Epithelial cell of alveolus of lung (primary cell): ENCODE measurements around the gene GDAP2. TPM values are rescaled to one million over a fixed set of nuclear protein-coding genes. Genes with fewer than 3 reads are reported as not detected.

Source experiments
- total RNA-seq: library from RNA; depleted of rRNA; stranded (reverse); fragments of >200 nt; gene quantifications from 2 replicates; pipeline ENCODE4 v1.2.1, GENCODE V29; 2015

Gene GDAP2, protein sequence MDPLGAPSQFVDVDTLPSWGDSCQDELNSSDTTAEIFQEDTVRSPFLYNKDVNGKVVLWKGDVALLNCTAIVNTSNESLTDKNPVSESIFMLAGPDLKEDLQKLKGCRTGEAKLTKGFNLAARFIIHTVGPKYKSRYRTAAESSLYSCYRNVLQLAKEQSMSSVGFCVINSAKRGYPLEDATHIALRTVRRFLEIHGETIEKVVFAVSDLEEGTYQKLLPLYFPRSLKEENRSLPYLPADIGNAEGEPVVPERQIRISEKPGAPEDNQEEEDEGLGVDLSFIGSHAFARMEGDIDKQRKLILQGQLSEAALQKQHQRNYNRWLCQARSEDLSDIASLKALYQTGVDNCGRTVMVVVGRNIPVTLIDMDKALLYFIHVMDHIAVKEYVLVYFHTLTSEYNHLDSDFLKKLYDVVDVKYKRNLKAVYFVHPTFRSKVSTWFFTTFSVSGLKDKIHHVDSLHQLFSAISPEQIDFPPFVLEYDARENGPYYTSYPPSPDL
- total RNA-seq = 6.8 and 12.8 TPM in 2 replicates

GRCh38 chr1:117929343-117930172 is at the start of gene GDAP2, which contains the start of gene WDR3:
TSS of gene GDAP2 (minus strand) at chr1:117929621. CDS start at chr1:117920357, 9,264 bp downstream.
TSS of gene WDR3 (plus strand) at chr1:117929739. CDS start at chr1:117933320, 3,581 bp downstream.

Other genes starting within 250 kb of the GDAP2 start
- 12.2 and 14.4 TPM in 2 replicates for gene WDR3, start 118 bp upstream of the GDAP2 start, total RNA-seq